Left lung (tissue), 10 donors: Measurements from ENCODE around the gene DAAM1. TPM values are rescaled to one million over a fixed set of nuclear protein-coding genes. Genes with fewer than 3 reads are reported as not detected.

ENCODE experiments used
- ATAC-seq: fragments of 200-7000 bp; cut with Tn5 transposase; one replicate; pipeline ENCODE4 v1.9.1; 2020; ENCODE audit warnings: moderate library complexity
- DNase-seq, 4 donors: peaks; one replicate each; pipeline ENCODE4 v3.0.0-alpha.2; 2013 to 2020
- H3K27ac ChIP-seq, 2 donors: fragments of 200-600 bp; sonication (generic) in 1 of 2; one replicate each; pipeline versions ENCODE4 v1.5.0 to v1.8.0; 2020 to 2021
- H3K27me3 ChIP-seq, 2 donors: fragments of 200-600 bp; sonication (generic) in 1 of 2; one replicate each; pipeline versions ENCODE4 v1.5.0 to v1.8.0; 2020 to 2021
- H3K36me3 ChIP-seq, 2 donors: fragments of 200-600 bp; sonication (generic) in 1 of 2; one replicate each; pipeline versions ENCODE4 v1.5.0 to v1.8.0; 2020 to 2021
- H3K4me1 ChIP-seq, 2 donors: fragments of 200-600 bp; one replicate each; pipeline ENCODE4 v1.8.0; 2021
- H3K4me3 ChIP-seq, 2 donors: fragments of 200-600 bp; sonication (generic) in 1 of 2; one replicate each; pipeline versions ENCODE4 v1.5.0 to v1.8.0; 2020 to 2021; ENCODE audit warnings: mild to moderate bottlenecking in 1 of 2
- H3K9me3 ChIP-seq, 2 donors: fragments of 200-600 bp; sonication (generic) in 1 of 2; one replicate each; pipeline versions ENCODE4 v1.5.0 to v1.8.0; 2020 to 2021
- intact Hi-C, 2 donors: fragments of 100-400 bp; cut with DNase I; formaldehyde crosslinking; loops; one replicate each; pipeline versions ENCODE4 v1.11.2 to v1.14.2; 2022
- polyA plus RNA-seq, 6 donors: library from polyadenylated mRNA; unstranded; fragments of 120-200 nt; gene quantifications; one replicate each; pipeline ENCODE4 v1.2.1, GENCODE V29; 2013; ENCODE audit not compliant: insufficient read length in 6 of 6
- total RNA-seq, 2 donors: library from RNA; stranded (reverse); fragmentation: NEBNext Ultra II Directional; extraction: Animal tissue kit (Norgen Biotek cat#: 25700); gene quantifications; one replicate each; pipeline ENCODE4 v1.2.1, GENCODE V29; 2021
- TF ChIP-seq, protein P1 (sequence below), 2 donors: fragments of 200-600 bp; sonication (generic) in 1 of 2; IDR thresholded peaks; one replicate each; pipeline versions ENCODE4 v1.5.0 to v1.8.0; 2021; ENCODE audit warnings: antibody characterized with exemption in 2 of 2
- donor health status: DM: no; HTN: yes; CAD: no.
- donor health status: DM: no; HTN: no; CAD: no.

DAAM1 gene
- total and polyA plus RNA-seq, 8 donors: 47.5 to 68.4 (median 51.0) TPM

GRCh38 chr14:59358102-59358501 lies 169.6 kb downstream of the DAAM1 start:
- TF ChIP-seq, protein P1, sequence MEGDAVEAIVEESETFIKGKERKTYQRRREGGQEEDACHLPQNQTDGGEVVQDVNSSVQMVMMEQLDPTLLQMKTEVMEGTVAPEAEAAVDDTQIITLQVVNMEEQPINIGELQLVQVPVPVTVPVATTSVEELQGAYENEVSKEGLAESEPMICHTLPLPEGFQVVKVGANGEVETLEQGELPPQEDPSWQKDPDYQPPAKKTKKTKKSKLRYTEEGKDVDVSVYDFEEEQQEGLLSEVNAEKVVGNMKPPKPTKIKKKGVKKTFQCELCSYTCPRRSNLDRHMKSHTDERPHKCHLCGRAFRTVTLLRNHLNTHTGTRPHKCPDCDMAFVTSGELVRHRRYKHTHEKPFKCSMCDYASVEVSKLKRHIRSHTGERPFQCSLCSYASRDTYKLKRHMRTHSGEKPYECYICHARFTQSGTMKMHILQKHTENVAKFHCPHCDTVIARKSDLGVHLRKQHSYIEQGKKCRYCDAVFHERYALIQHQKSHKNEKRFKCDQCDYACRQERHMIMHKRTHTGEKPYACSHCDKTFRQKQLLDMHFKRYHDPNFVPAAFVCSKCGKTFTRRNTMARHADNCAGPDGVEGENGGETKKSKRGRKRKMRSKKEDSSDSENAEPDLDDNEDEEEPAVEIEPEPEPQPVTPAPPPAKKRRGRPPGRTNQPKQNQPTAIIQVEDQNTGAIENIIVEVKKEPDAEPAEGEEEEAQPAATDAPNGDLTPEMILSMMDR (IDR thresholded peaks at IDR 0.05): no peak
- no peaks in the 10 kb centered on the region for H3K27me3 ChIP-seq
- H3K4me3 ChIP-seq: no peak overlapping the region
- H3K4me1 ChIP-seq: peaks cover 31 to 50% of the 10 kb centered on the region in 2 donors
- DNase-seq (peak in 1 of 4 donors; percentile 58), ATAC-seq (peak; percentile 71)
- intact Hi-C loops: no loop called here
- peaks cover 0 to 26% of the 10 kb centered on the region in 2 donors for H3K36me3 ChIP-seq
- peak overlapping the region; percentile 16 to 69 for H3K27ac ChIP-seq
- no peaks in the 10 kb centered on the region for H3K9me3 ChIP-seq

DNA sequence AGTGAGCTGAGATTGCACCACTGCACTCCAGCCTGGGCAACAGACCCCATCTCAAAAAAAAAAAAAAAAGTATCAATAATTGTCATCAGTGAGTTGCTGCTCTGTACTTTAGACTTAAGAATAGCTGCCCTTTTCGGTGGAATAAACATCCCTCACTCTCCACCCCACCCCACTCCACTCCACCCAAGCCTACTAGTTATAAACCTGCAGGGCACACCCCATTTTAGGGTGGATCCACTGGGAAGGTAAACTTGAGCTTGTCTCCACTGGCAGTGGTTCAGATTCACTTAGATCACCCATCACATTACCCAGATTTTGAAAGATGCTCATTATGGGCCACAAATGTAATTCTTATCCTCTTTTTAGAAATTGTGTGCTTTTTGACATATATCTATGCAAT lies 170.3 kb downstream of the DAAM1 start:
- Histone ChIP-seq H3K36me3 (peaks cover 0 to 21% of the 10 kb centered on the region in 2 donors), H3K9me3 (no peaks in the 10 kb centered on the region), H3K4me3 (no peak overlapping the region), H3K27me3 (no peaks in the 10 kb centered on the region), H3K27ac (peak overlapping the region; percentile 16 to 69), H3K4me1 (peaks cover 34 to 50% of the 10 kb centered on the region in 2 donors)
- intact Hi-C loops: no loop called here
- ATAC-seq: no peak
- DNase-seq: no peak
- TF ChIP-seq, protein P1 (IDR thresholded peaks at IDR 0.05): no peak

DNA sequence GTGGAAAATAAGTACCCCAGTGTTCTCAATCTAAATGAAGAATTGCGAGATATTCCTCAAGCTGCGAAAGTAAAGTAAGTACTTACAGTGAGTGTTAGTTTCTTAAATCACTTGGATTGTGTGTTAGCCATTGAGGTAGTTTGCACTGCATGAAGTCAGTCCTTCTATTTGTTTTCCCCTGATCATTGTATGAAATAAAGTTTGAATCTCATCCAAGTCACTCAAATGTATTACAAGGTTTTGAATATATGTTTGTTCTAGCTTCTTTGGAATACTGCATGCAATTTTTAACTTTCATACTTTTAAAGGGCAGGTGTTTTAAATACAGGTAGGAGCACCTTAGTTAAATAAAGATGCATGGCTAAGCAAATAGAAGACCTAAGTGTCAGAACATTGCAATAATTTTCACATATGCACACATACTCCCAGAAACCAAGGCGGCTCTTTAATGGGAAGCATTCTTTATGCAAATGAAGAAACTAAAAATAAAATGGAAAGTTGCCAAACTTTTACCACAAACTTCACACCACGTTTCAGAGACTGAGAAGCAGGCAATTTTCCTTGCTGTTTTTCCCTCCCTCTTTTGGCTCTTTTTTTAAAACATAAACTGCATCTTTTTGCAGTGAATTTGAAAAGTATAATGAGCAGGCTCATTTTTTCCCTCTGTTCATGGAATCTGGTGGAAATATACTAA lies 171.1 kb downstream of the DAAM1 start:
- DNase-seq: no peak
- no peak overlapping the region for H3K4me3 ChIP-seq
- TF ChIP-seq, protein P1 (IDR thresholded peaks at IDR 0.05): no peak
- H3K9me3 ChIP-seq: no peaks in the 10 kb centered on the region
- peaks cover 34 to 50% of the 10 kb centered on the region in 2 donors for H3K4me1 ChIP-seq
- peak overlapping the region in 1 of 2 donors; percentile 14 for H3K27ac ChIP-seq
- intact Hi-C loops: no loop called here
- peaks cover 0 to 13% of the 10 kb centered on the region in 2 donors for H3K36me3 ChIP-seq
- peak; percentile 17 for ATAC-seq
- H3K27me3 ChIP-seq: no peaks in the 10 kb centered on the region

DNA sequence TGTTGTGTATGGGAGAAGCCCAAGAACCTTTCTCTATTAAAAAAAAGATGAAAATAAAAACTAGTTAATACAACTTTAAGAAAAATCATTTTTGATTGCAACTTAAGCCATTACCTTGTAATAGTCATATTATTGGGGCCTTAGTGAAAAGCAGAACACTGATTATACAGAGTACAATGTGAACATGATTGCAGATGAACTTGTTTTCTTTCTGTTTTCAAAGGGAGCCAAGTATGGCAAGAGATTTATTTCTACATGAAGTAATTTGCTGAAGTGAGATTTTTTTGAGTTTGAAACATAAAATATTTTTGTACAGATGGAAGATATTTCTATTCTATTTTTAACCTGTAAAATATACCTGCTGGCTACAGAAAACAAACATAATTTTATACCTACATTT lies 171.8 kb downstream of the DAAM1 start:
- Histone ChIP-seq H3K27ac (no peak overlapping the region), H3K4me1 (peaks cover 34 to 50% of the 10 kb centered on the region in 2 donors), H3K9me3 (no peaks in the 10 kb centered on the region), H3K4me3 (no peak overlapping the region), H3K27me3 (no peaks in the 10 kb centered on the region), H3K36me3 (peaks cover 0 to 9% of the 10 kb centered on the region in 2 donors)
- TF ChIP-seq, protein P1 (IDR thresholded peaks at IDR 0.05): no peak
- DNase-seq (no peak), ATAC-seq (no peak)
- intact Hi-C loops: no loop called here

DNA sequence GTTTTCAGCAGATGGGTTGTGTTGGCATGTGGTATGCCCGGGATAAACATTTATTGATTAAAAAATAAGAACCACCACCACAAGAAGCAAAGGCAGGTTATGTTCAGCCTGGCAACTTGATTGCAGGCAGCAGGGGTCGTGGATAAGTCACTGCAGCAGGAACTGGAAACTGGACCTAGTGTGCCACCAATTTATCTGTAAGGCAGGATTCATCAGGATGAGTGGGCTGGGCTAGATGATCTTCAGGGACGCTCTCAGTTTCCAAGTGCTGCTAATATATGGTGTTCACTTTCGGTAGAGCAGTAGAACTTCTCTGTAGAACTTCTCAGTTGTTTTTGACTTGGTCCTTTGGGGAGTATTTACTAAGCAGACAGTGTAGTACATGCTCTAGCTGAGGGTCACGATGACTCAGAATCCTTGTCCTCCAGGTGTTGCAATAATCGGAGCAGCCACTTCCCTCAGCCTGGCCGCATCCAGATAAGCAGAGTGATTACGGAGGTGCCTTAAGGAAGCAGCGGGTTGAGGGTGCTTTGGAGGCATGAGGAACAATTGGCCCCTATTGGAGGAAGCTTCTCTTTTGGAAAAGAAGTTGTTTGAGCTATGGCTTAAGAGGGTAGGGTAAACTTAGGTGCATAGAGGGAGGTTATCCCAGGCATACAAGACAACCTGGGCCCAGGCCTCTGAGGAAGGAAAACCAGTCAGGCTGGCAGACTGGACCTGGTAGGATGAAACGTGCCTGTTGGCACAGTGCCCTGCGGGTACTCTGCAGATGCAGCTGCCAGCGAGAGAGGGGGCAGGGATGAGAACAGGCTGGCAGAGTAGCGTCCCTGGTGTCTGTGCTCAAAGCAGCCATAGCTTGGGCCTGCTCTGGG lies 172.7 kb downstream of the DAAM1 start:
- peak in 3 of 4 donors; percentile 50 to 79 (median 78) for DNase-seq
- no peaks in the 10 kb centered on the region for H3K9me3 ChIP-seq
- H3K36me3 ChIP-seq: no peaks in the 10 kb centered on the region
- H3K27me3 ChIP-seq: no peaks in the 10 kb centered on the region
- peak overlapping the region in 1 of 2 donors; percentile 56 for H3K27ac ChIP-seq
- TF ChIP-seq, protein P1 (IDR thresholded peaks at IDR 0.05): no peak
- intact Hi-C loops: no loop called here
- ATAC-seq: peak; percentile 84
- peaks cover 34 to 50% of the 10 kb centered on the region in 2 donors for H3K4me1 ChIP-seq
- H3K4me3 ChIP-seq: no peak overlapping the region
